ENCODE results near the gene CHRNA1.

Gene CHRNA1

GRCh38 chr2:174784316-174784715 lies 20.0 kb upstream of the CHRNA1 start:
- in situ Hi-C loops (cut with MboI; ENCODE audit: low sequenced_read_pairs), result no loop called here

GRCh38 chr2:174781996-174782395 lies 17.7 kb upstream of the CHRNA1 start:
- in situ Hi-C loops (cut with MboI; ENCODE audit: low sequenced_read_pairs), result no loop called here

GRCh38 chr2:174781298-174781697 lies 17.0 kb upstream of the CHRNA1 start:
- in situ Hi-C loops (cut with MboI; ENCODE audit: low sequenced_read_pairs), result no loop called here

GRCh38 chr2:174780856-174781255 lies 16.6 kb upstream of the CHRNA1 start:
- in situ Hi-C loops (cut with MboI; ENCODE audit: low sequenced_read_pairs), result no loop called here

- in situ Hi-C loops (cut with MboI; ENCODE audit: low sequenced_read_pairs), result no loop called here
These were observed 16.0 kb upstream of the CHRNA1 start for GRCh38 chr2:174780191-174780840.

GRCh38 chr2:174779361-174779928 lies 15.2 kb upstream of the CHRNA1 start:
- in situ Hi-C loops (cut with MboI; ENCODE audit: low sequenced_read_pairs), result no loop called here

GRCh38 chr2:174778085-174778981 lies 14.1 kb upstream of the CHRNA1 start:
- in situ Hi-C loops (cut with MboI; ENCODE audit: low sequenced_read_pairs), result no loop called here

- in situ Hi-C loops (cut with MboI; ENCODE audit: low sequenced_read_pairs), result no loop called here
These were observed 13.2 kb upstream of the CHRNA1 start for GRCh38 chr2:174777347-174778084.

GRCh38 chr2:174776675-174777074 lies 12.4 kb upstream of the CHRNA1 start:
- in situ Hi-C loops (cut with MboI; ENCODE audit: low sequenced_read_pairs), result no loop called here

- in situ Hi-C loops (cut with MboI; ENCODE audit: low sequenced_read_pairs), result no loop called here
These were observed 12.0 kb upstream of the CHRNA1 start for GRCh38 chr2:174776223-174776622.

- in situ Hi-C loops (cut with MboI; ENCODE audit: low sequenced_read_pairs), result no loop called here
These were observed 11.3 kb upstream of the CHRNA1 start for GRCh38 chr2:174775571-174775980.

GRCh38 chr2:174774886-174775285 lies 10.6 kb upstream of the CHRNA1 start:
- in situ Hi-C loops (cut with MboI; ENCODE audit: low sequenced_read_pairs), result loop anchor here (25.0 kb wide), 1 partner anchor 212 kb away; no protein-coding TSS in a partner anchor

GRCh38 chr2:174773215-174773614 lies 8.9 kb upstream of the CHRNA1 start:
- in situ Hi-C loops (cut with MboI; ENCODE audit: low sequenced_read_pairs), result loop anchor here (25.0 kb wide), 1 partner anchor 214 kb away; no protein-coding TSS in a partner anchor

- in situ Hi-C loops (cut with MboI; ENCODE audit: low sequenced_read_pairs), result loop anchor here (25.0 kb wide), 1 partner anchor 215 kb away; no protein-coding TSS in a partner anchor
These were observed 8.2 kb upstream of the CHRNA1 start for GRCh38 chr2:174772472-174772801.

- in situ Hi-C loops (cut with MboI; ENCODE audit: low sequenced_read_pairs), result loop anchor here (25.0 kb wide), 1 partner anchor 215 kb away; no protein-coding TSS in a partner anchor
These were observed 7.6 kb upstream of the CHRNA1 start for GRCh38 chr2:174771631-174772471.

- in situ Hi-C loops (cut with MboI; ENCODE audit: low sequenced_read_pairs), result loop anchor here (25.0 kb wide), 1 partner anchor 216 kb away; no protein-coding TSS in a partner anchor
These were observed 6.9 kb upstream of the CHRNA1 start for GRCh38 chr2:174771136-174771535.

GRCh38 chr2:174768557-174768956 lies 4.3 kb upstream of the CHRNA1 start:
- in situ Hi-C loops (cut with MboI; ENCODE audit: low sequenced_read_pairs), result loop anchor here (25.0 kb wide), 1 partner anchor 219 kb away; no protein-coding TSS in a partner anchor

- in situ Hi-C loops (cut with MboI; ENCODE audit: low sequenced_read_pairs), result loop anchor here (25.0 kb wide), 1 partner anchor 221 kb away; no protein-coding TSS in a partner anchor
These were observed 2.0 kb upstream of the CHRNA1 start for GRCh38 chr2:174766271-174766670.

GRCh38 chr2:174765576-174765975 lies 1.3 kb upstream of the CHRNA1 start:
- in situ Hi-C loops (cut with MboI; ENCODE audit: low sequenced_read_pairs), result loop anchor here (25.0 kb wide), 1 partner anchor 222 kb away; no protein-coding TSS in a partner anchor

- in situ Hi-C loops (cut with MboI; ENCODE audit: low sequenced_read_pairs), result loop anchor here (25.0 kb wide), 1 partner anchor 224 kb away; no protein-coding TSS in a partner anchor
These were observed 492 bp downstream of the CHRNA1 start for GRCh38 chr2:174763780-174764179.
